Measurements from ENCODE around the gene PRKCB.

DNA sequence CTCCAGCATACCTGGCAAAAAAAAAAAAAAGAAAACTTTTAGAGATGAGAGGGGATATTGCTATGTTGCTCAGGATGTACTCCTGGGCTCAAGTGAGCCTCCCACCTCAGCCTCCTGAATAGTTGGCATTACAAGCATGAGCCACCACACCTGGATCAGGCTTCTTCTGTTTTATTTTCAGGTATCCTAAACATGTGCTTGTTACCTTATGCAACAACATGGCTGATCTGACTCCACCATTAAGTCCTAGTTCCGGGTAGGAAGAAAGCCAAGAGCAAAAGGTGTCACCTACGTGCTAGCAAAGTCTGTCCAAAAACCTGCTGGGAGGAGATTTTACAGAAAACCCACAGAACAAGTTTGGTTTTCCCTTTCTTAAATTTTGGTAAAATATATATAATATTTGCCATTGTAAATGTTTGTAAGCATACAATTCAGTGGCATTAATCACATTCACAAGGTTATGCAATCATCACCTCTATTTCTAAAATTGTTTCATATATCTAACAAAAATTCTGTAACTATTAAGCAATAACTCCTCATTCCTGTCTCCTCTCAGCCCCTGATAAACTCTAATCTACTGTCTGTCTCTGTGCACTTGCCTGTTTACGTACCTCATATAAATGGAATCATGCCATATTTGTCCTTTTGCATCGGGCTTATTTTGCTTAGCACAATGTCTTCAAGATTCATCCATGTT, 411.3 kb downstream of the PRKCB start:
- TF ChIP-seq, protein P1, sequence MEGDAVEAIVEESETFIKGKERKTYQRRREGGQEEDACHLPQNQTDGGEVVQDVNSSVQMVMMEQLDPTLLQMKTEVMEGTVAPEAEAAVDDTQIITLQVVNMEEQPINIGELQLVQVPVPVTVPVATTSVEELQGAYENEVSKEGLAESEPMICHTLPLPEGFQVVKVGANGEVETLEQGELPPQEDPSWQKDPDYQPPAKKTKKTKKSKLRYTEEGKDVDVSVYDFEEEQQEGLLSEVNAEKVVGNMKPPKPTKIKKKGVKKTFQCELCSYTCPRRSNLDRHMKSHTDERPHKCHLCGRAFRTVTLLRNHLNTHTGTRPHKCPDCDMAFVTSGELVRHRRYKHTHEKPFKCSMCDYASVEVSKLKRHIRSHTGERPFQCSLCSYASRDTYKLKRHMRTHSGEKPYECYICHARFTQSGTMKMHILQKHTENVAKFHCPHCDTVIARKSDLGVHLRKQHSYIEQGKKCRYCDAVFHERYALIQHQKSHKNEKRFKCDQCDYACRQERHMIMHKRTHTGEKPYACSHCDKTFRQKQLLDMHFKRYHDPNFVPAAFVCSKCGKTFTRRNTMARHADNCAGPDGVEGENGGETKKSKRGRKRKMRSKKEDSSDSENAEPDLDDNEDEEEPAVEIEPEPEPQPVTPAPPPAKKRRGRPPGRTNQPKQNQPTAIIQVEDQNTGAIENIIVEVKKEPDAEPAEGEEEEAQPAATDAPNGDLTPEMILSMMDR (conservative IDR thresholded peaks at IDR 0.05; ENCODE audit: low read depth, low read length) = no peak
- TF ChIP-seq EZH2phosphoT487 (IDR thresholded peaks at IDR 0.05; ENCODE audit: borderline replicate concordance, low read length) (no peak), EZH2 (IDR thresholded peaks at IDR 0.05; ENCODE audit: low read length, unreplicated experiment) (no peak)

Measured in PC-3 (cell line).